NCI-H1417 (cell line): ENCODE results near the gene CTSL.
"Not testable (repeated sequence)": the region's sequence is repeated elsewhere in the genome, so short reads cannot be mapped to it uniquely, and the experiment has no call there.

ENCODE experiments used
- DNase-seq, 3 experiments: peaks; one replicate each; lab custom pipeline; 2025; lab: John Stamatoyannopoulos, UW

Gene CTSL

DNA sequence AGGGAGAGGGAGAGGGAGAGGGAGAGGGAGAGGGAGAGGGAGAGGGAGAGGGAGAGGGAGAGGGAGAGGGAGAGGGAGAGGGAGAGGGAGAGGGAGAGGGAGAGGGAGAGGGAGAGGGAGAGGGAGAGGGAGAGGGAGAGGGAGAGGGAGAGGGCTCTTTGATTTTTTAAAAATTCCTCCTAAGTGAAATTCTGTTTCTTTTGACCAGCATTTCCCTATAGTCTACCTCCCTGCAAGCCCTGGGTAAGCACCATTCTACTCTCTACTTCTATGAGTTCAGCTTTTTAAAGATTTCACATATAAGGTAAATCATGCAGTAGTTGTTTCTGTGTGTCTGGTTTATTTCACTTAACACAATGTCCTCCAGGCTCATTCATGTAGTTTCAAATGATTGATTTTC lies 34.1 kb downstream of the CTSL start:
- not testable (repeated sequence) for DNase-seq

DNA sequence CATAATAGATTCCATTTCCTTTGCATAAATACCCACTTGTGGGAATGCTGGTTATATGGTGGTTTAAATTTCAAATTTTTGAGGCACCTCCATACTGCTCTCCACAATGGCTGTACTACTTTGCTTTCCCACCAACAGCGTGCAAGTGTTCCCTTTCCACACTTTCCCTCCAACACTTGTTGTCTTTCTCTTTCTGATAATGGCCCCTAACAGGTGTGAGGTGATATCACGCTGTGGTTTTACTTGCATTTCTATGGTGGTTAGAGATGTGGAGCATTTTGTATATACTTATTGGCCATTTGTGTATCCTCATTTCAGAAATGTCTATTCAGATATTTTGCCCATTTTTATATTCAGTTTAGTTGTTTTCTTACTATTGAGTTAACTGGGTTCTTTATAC lies 34.6 kb downstream of the CTSL start:
- DNase-seq: no peak

DNA sequence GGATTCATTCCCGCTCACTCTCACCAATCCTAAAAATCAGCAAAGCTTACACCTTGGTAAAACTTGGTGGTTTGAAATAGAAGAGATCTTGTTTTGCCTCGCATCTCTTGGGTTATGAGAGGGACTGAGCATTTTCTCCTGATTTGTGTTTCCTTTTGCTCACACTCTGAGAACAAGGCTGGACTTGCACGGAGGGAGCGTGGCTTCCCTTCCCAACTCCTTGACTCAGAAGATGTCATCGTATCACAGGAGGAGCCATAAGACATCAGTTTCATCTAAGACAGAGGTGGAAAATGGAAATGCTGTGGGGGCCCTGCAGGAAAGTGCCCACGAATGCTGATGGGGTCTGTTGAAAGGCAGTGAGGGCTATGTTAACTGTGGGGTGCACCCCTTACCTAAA lies 37.4 kb downstream of the CTSL start:
- no peak for DNase-seq

DNA sequence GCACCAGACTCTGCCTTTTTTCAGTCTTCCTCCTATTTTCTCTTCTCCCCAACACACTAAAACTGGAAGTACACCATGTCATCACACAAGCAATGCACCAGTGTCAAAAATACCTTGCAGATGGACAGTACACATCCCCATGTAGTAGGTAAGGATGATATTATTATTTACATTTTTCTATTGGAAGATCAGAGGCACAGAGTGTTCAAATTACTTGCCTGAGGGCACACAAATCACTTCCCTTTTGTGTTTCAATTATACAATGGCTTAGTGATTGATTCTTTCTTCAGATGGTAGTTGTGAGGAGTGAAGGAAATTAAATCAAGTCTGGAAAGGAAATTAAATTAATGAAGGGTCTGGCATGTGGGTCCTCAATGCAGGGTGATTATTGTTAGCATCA lies 39.6 kb downstream of the CTSL start:
- peak in 1 of 3 experiments; percentile 43 for DNase-seq

DNA sequence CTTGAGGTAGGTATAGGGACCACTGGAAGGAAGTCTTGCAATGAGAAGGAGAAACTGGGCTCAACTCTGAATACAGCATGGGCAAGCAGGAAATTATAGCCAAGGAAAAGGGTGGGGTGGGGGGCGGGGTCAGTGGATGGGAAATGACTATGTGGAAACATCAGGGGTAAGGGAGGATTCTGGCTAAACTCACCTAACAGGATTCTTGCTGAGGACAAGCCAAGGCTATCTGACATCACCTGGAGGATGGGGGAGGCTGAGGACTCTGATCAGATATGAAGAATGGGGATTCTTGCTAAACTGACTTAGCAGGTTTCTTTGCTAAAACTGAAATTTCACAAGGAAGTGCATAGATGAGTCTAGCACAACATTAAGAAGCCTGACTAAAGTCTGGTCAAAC lies 40.8 kb downstream of the CTSL start:
- DNase-seq: no peak

DNA sequence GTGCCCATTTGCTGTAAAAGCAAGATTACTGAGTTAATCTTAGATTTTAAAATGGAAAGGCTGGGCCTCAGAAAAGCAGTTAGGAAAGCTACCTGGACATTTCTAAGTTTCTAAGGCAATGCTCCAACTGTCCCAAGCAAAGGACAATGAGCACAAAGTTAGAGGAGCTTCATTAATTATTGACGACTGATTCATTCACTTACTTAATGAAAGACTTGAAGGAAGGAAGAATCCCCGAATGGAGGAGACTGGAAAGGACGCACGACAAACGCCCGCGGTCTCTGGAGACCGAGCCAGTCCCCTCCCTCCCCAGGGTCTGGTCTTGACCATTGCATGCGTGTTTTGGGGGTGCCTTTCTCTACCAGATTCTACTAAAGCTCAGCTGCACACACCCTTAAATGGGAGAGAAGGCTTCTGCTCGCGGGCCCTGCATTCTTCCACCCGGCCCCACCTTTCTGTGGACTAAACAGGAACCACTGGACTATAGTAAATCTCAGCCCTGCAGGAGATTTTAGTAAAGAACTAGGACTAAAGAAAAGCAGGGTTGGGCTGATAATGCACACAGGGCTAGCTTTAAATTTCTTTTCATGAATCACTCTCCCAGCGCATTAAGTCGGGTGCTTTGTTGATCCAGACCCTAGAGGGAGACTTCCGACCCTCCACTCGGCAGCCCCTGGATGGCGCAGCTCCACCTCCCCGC lies 44.8 kb downstream of the CTSL start:
- DNase-seq: no peak

DNA sequence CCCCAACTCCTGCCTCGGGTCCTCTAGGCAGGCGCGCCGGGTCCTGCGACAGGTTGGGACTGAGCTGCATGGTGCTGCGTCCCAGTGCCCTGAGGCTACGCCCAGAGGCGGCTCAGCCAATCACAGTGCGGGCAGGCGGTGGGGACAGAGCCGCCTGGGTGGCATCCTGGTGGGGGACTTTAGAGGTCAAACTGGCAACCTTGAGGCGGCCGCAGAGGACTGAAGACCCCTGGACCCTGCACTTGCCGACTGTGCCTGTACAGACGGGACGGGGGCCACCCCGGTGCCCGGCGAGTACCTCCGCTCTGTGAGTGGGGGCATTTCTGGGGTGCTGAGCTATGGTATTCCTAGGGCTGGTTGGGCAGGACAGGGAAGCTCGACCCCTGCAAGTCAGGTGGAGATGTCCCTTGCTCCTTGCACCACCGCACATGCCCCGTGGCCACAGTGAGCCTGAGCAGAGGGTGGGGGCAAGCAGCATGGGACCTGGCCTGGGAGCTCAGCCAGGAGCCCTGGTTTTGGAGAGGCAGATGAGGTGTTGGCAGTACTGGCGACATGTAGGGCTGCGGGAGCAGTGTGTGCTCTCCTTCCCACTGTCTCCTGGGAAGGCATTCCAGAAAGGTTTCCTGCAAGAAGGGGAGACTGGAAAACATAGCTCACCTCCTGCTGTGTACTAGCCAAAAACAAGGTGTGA lies 45.5 kb downstream of the CTSL start:
- no peak for DNase-seq

DNA sequence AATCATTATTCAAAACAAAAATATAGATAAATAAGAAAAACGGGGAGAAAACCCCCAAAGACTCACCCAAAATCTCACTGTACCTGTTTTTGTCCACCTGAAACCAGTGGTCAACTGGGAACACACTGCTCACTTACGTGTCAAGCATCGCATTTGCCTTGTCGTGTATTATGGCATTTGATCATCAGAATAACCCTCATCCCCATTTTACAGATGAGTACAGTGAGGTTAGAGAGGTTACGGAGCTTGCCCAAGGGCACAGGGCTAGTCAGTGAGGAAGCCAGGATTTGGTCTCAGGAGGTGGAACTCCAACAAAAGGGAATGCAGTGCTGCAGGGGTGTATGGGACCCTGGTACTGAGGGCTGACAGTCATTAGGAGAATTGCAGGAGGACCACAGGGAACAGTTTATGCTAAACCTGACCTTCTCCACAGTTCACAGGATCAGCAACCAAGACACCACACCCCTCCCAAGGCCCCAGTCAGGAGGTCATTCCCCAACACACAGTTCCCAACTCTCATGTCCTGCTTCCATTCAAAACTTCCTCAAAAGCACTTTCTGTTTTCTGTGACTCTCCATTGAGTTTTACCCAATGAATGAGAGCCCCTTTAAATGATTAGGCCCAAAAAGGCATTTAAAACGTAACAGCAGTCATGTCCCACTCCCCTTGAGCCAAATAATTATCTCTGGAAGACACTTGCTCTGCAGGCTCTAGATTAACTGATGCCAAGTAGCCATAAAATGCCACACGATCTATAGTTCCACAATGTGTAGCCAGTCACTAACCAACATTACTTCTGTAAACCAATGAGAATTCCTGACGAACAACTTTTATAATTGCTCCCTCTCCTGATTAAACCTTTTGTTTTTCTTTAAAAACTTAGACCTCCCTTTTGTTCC lies 50.8 kb downstream of the CTSL start:
- no peak for DNase-seq

DNA sequence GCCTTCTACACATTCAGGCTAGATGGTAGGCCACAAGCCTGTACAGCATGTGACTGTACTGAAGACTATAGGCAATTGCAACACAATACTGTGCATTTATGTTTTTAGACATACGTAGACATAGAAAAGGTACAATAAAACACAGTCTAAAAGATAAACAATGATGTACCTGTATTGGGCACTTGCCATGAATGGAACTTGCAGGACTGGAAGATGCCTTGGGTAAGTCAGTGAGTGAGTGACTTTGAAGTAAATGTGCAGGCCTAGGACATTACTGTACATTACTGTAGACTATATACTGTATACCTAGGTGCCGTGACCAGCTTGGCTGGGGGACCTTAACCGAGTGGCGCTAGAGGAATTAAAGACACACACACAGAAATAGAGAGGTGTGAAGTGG lies 53.1 kb downstream of the CTSL start:
- DNase-seq: no peak
